Right forelimb (tissue), 1 donor: ENCODE data around the gene SLC2A13.
"Not testable (repeated sequence)": the region's sequence is repeated elsewhere in the genome, so short reads cannot be mapped to it uniquely, and the experiment has no call there.

Experiments
- DNase-seq: peaks from one replicate; pipeline ENCODE4 v3.0.0-alpha.2; 2018

SLC2A13 gene

GRCh38 chr12:39920222-39920621 is 185.7 kb downstream of the SLC2A13 start:
- no peak for DNase-seq

GRCh38 chr12:39919790-39920189 is 186.1 kb downstream of the SLC2A13 start:
- DNase-seq = no peak

- no peak for DNase-seq
Observed at GRCh38 chr12:39915249-39915648, 190.6 kb downstream of the SLC2A13 start.

- DNase-seq = no peak
Observed at GRCh38 chr12:39912211-39912980, 193.5 kb downstream of the SLC2A13 start.

GRCh38 chr12:39906237-39906636 is 199.6 kb downstream of the SLC2A13 start:
- DNase-seq = no peak

GRCh38 chr12:39905152-39905551 is 200.7 kb downstream of the SLC2A13 start:
- DNase-seq = peak; percentile 56

GRCh38 chr12:39902821-39903220 is 203.1 kb downstream of the SLC2A13 start:
- no peak for DNase-seq

GRCh38 chr12:39897315-39897714 is 208.6 kb downstream of the SLC2A13 start:
- DNase-seq = no peak

GRCh38 chr12:39893388-39893787 is 212.5 kb downstream of the SLC2A13 start:
- DNase-seq = not testable (repeated sequence)

GRCh38 chr12:39892146-39892545 is 213.7 kb downstream of the SLC2A13 start:
- no peak for DNase-seq

- DNase-seq = no peak
Observed at GRCh38 chr12:39887856-39888255, 218.0 kb downstream of the SLC2A13 start.

GRCh38 chr12:39886106-39886505 is 219.8 kb downstream of the SLC2A13 start:
- DNase-seq = no peak

- DNase-seq = no peak
Observed at GRCh38 chr12:39884616-39885125, 221.2 kb downstream of the SLC2A13 start.

- no peak for DNase-seq
Observed at GRCh38 chr12:39883411-39883810, 222.5 kb downstream of the SLC2A13 start.

GRCh38 chr12:39878753-39879152 is 227.1 kb downstream of the SLC2A13 start:
- no peak for DNase-seq

- no peak for DNase-seq
Observed at GRCh38 chr12:39875721-39876120, 230.2 kb downstream of the SLC2A13 start.

- DNase-seq = no peak
Observed at GRCh38 chr12:39874785-39875184, 231.1 kb downstream of the SLC2A13 start.

GRCh38 chr12:39873065-39873464 is 232.8 kb downstream of the SLC2A13 start:
- no peak for DNase-seq

GRCh38 chr12:39872425-39872824 is 233.5 kb downstream of the SLC2A13 start:
- DNase-seq = no peak

- DNase-seq = no peak
Observed at GRCh38 chr12:39868328-39868725, 237.6 kb downstream of the SLC2A13 start.

- no peak for DNase-seq
Observed at GRCh38 chr12:39867631-39868327, 238.1 kb downstream of the SLC2A13 start.

GRCh38 chr12:39866135-39866534 is 239.7 kb downstream of the SLC2A13 start:
- DNase-seq = no peak

GRCh38 chr12:39860695-39861094 is 245.2 kb downstream of the SLC2A13 start:
- no peak for DNase-seq

- DNase-seq = no peak
Observed at GRCh38 chr12:39853003-39853402, 252.9 kb downstream of the SLC2A13 start.
